NCI-H2081 treated with DMSO at 0.1 percent for 48 hours (cell line): ENCODE measurements around the gene TMEM207.
"Not testable (repeated sequence)": the region's sequence is repeated elsewhere in the genome, so short reads cannot be mapped to it uniquely, and the experiment has no call there.

Experiments used
- DNase-seq: peaks from one replicate; lab custom pipeline; 2025; lab: John Stamatoyannopoulos, UW

The TMEM207 gene

DNA sequence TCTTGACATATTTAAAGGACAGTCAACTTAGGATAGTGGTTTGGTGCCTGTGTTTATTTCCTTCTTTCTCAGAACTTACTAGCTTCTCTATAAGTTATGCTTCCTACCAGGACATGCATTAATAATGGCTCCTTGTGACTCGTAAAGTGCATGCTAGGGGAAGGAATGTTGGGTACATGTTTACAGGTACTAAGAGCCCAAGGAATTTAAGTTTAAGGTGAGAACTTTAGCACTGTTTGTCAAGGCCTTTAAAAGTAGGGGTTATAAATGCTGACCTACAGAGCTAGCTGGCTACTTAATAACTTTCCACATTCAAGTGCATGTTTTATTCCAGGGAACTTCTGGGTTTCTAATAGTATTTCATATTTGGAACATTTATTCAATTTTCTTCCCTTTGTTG lies at the start of gene TMEM207:
Gene TMEM207 (minus strand): TSS at position 101 of the 400 bp plus-strand sequence. CDS start 92 bp downstream, at position 9.
- DNase-seq: no peak

DNA sequence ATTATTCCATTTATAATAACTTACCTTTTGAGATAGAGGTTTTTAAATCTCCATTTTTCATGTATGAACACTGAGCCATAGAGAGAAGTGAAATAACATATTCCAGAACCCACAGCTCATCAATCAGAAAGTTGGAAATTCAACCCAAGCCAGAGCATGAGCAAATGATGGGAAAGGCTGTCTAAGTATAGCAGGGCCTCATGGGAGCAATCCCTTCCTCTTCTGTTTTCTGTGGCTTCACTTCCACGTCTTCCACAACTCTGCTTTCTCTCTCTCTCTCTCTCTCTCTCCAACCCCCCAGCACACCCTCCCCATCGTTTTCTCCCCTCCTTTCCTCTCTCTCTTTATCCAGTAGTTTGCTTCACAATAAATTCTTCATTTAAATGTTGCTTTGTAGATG lies 49.4 kb upstream of the TMEM207 start:
- DNase-seq: no peak

DNA sequence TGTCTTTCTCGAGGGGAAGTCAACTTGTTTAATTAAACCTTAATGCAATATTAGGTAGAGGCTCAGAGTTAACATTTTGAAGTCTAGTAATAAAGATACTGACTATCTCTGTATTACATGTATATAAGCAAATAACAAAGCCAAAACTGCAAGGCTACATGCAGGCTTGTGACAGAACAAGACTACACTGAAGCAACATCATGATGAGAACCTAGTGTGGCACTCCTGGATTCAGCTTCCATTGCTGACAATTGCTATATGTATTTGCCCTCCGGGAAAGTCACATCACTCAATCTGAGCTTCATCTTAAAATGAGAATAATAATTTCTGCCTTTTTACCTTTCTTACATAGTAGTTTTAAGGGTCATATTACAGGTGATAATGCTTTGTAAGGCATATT lies 48.6 kb upstream of the TMEM207 start:
- no peak for DNase-seq

DNA sequence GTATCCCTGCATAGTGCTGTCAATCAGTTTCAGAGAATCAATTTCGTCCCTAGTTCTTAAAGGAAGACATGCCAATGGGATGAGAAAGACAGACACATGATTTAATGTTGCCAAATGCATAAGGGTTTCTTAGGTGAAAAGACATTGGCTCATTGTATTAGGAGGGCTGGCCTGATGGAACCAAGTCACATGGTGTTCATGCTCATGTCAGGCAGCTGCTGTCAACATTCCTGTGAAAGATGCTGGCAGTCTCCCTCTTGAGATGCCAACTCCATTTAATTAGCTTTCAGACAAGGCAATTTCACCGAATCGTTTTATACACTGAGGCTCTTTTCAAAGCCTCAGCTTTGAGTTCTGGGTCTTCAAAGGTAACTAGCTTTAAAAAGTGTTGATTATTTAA lies 48.1 kb upstream of the TMEM207 start:
- DNase-seq: no peak

DNA sequence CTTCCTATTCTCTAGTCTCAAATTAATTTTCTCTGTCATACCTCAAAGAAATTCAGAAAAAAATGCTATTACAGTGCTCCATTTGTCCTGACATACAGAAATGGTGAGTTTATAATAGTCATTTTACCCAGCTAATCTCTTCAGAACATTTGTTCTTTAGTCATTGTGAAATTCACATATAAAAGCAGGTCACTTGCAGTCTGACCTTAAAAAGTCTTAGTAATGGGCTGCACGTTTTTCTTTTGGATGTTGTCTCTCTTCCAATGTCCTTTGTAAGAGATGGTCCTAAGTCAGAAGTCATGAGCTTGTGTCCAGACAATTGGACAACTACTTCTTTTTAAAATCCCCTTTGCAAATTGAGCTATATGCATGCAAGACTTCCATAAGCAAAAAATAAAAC lies 47.2 kb upstream of the TMEM207 start:
- DNase-seq: no peak

DNA sequence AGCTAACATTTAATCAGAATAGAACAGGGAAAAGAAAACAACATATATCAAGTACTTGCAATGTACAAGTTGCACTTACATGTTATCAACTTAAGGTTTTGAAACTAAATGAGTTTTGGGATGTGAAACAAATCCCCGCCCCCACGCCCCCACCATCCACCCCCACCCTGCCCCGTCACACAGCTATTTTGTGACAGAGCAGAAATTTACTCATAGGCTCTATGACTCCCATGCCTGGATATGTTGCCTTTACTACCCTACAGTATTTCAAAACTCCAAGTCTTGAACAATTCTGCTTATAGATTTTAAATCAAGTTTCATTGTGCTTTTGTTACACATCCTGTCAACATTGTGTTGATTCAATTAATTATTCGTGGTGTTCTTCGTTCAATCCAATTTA lies 46.1 kb upstream of the TMEM207 start:
- no peak for DNase-seq

DNA sequence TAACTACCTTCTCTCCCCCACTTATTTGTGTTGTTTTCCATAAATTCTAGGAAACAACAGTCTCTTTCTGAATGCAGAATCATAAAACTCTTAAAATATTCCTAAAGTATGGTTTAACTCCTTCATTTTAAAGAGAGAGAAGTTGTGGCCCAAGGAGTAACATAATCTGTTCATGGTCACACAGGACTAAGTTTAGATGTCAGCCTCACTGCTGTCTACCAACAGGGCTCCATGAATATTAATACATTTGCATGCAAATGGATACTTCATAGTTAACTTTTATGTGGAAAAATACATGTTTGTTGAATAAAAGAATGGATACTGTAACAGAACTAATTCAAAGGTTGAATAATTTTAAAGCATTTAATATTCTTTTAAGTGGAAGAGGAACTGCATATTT lies 45.7 kb upstream of the TMEM207 start:
- DNase-seq: no peak

DNA sequence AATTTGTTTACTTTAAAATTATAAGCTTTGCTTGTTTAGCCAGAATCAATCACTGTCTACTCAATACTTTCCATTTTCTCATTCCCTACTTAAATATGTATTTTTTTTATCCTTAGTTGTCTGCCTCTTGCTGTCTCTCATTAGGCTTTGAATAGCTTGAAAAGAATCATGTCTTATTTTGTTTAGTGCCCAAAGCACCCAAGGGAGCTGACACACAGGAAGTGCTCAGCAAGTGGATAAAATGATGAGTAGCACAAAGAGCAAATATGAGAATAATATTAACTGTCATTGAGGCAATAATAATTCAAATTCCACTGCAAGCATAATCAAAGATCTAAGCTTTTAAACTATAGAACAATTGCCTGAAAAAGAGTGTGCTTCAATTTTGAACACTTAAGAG lies 45.2 kb upstream of the TMEM207 start:
- no peak for DNase-seq

DNA sequence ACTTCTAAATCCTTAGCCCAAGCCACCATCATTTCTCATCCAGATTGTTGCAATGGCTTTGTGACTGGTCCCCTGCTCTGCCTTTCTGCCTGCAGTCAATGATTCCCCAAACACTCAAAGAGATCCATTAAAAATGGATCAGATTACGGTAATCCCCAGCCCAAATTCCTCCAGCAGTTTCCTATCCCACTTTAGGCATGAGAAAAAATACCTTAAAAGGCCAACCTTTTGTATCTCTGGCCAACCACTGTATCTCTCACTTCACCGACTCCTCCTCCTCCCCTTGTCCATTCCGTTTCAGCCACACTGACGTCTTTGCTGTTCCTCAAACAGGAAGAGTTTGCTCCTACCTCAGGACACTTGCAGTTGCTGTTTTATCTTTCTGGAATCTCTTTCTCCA lies 43.3 kb upstream of the TMEM207 start:
- DNase-seq: no peak

DNA sequence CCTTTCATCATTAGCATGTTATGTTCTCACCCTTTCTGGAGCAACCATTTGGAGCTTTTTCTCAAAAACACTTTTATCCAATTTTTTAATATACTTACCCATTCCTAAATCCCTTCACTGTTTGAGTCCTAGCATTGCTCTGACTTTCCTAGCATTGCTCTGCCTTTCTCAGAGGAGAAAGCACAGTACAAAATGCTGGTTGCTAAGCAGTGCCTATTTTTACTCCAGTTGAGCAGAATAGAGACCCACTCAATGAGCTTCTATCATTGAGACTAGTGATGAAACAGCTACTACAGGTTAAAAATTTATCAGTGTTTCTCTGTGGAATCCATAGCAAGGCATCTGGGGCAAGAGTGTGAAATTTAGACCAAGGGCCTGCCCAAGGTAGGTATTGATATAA lies 42.4 kb upstream of the TMEM207 start:
- no peak for DNase-seq

DNA sequence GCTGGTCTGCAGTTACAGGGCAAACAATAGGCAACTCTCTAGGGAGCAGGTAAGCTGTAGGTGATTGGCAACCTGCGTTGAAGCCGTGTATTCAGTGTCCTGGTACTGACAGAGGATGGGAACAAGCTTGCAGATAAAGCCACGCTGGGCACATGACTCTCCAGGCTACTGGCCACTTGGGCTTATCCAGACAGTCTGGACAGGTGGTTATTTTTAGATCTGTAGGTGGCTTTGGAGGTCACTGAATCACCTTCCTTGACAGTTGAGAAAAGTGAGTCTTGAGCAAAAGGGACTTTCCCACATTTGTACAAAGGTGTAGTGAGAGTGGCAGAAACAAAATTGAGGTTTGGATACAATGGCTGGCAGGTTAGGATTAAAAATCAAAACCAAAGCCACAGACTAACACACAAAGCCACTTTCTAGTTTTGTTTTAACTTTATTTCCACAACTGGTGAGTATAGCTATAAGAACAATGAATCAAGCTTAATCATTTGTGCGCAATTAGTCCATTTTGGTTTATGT lies 41.9 kb upstream of the TMEM207 start:
- DNase-seq: no peak

DNA sequence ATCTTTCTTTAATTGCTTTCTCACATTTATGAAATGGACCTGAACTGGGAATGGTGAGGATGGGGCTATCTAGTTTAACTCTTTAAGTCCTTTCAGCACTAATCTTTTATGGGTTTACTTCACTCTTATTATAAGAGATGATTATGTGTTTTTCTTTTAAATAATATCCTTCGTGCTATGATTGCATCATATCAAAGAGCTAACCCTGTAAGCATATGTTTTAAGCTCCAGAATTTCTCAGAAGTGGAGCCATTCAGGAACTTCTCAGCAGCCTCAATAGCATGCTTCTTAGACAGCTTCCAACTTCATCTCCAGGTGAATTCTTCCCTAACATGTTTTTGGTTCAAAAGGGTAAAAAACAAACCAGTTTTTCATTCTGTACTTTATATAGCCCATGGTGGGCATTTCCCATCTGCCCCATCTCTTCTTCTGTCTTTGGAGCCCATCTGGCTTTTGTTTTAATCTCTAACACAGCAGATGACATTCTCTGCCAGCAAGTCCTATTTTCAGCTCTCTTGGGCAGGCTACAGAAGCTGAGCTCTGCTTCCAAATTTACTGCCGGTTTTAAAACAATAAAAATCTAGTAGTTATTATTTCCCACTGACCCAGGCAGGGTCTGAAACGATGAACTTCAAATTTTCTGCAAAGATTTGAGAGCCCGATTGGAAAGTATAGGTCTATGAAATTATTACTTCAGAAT lies 37.4 kb upstream of the TMEM207 start:
- no peak for DNase-seq

DNA sequence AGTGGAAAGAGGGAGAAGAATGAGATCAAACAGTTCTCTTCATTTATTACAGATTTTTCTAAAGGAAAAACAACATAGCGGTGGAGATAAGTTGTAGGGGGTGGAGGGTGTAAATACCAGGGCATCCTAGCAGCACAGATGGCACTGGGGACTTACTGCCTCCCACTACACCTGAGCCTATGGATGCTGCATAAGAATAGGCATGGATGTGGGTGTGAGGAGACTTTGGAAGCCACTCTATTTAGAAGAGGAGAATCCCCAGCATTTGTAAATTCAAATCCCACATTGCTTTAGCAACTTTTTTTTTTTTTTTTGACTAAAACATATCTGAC lies 36.8 kb upstream of the TMEM207 start:
- no peak for DNase-seq

DNA sequence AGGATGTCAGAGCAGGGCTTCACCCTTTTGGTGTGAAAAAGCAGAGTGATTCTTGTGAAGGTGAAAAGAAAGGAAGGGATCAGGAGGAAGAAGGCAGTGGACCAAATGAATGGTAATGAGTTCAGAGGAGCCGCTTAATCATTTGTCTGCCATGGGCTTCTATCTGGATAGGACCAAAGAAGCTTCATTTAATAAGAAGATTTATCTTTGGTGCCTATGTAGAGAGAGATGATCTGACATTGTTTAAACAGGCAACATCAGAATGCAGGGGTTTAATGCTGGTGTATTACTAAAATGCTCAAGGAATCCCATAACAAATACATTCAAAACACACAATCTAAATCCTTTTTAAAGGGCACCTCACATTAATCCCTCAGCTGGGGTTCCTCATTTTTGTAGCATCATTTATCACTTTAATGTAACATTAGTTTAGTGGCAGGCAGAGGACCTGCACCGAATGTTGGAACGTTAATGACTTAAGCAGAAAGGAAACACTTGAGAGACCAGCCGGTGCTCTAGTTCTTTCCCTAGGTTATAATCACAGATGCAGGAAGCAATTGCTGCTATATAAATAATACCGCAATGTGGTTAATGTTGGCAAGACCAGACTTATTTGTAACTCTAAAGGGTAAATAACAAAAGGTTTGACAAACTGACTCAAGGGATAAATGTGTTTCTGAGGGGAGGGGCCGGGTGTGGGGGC lies 36.3 kb upstream of the TMEM207 start:
- no peak for DNase-seq

DNA sequence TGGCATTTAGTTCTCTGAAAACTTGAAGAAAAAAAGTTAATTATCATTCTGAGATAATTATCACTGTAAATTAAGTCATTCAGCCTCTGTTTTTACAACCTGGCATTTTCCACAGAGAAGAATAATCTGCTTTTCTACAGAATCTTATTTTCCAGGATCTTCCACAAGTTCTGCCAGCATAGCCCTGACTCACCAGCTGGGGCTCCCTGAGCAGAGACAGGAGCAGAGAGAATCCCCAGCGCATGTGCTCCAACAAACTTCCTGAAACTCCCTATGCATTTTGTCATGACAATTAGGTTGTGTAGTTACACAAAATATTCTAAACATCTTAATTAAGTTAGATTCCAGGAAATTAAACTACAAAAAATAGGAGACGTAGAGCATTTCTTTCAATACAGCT lies 32.1 kb upstream of the TMEM207 start:
- DNase-seq: no peak

DNA sequence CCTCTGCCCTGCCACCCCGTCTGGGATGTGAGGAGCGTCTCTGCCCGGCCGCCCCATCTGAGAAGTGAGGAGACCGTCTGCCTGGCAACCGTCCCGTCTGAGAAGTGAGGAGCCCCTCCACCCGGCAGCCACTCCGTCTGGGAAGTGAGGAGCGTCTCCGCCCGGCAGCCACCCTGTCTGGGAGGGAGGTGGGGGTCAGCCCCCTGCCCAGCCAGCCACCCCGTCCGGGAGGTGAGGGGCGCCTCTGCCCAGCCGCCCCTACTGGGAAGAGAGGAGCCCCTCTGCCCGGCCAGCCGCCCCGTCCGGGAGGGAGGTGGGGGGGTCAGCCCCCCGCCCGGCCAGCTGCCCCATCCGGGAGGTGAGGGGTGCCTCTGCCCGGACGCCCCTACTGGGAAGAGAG lies 23.6 kb upstream of the TMEM207 start:
- DNase-seq: not testable (repeated sequence)

DNA sequence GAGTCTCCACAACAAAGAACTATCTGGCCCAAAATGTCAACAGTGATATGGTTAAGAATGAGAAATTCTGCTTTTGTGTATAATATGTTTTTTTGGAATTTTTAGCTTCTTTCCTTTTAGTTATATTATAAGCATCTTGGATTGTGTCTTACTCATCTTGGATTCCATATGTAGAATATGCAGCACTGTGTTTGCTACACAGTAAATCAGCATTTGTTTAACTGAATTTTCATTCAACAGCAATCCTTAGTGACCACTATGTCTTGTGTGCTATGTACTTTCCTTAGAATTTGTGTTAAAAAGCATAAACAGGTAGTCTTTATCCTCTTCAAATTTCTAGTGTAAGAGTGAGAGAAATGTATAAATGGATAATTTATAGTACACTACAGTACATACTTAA lies 18.2 kb upstream of the TMEM207 start:
- no peak for DNase-seq

DNA sequence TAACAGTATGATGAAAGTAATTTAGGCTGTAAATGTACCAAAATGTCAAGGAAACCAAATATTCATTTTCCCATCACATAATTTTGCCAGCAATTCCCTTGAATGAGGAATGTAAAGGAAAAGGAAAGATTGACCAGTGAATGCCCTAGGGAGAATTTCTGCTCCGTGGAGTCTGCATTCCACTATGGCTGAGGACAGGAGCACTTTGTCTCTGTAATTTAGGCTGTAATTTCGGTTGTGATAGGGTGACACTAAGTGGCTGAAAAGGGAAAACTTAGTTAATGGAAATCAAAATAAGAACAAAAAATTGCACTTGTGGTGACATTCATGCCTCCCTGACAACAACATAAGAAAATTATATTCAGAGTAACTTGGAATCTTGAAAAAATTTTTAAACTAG lies 8.3 kb upstream of the TMEM207 start:
- DNase-seq: no peak

DNA sequence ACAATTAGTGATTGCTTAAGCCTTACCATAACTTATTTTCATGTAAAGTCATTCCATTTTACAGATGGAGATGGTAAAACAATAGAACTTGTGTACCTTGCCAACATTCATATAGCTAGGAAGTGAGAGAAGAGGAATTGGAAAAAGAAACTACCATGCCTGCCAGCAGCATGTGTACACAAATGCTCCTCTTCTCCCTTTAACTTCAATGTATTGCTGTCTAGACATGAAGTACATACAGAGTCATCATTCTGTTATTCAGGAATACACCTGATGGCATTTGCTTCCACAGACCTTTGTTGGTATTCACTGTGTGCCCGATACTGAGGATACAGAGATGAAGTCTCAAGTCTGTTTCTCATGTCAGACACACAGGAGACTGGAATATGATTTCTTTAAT lies 7.1 kb upstream of the TMEM207 start:
- DNase-seq: no peak

DNA sequence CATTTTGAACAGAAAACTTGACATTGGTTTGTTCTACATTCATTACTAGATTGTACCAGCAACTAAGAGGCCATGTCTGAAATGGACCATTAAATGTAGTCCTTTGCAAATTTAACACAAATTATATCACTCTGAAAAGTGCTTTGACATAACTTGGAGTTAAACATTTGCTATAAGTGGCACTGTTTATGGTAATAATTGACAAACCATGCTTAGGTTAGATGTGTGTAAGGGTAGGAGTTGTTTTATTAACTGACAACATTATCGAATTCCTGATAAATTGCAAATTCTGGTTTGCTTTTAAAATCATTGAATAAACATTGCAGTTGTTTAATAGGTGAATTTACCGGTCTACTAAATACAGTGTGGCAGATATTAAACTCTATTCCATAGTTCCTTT lies 6.1 kb upstream of the TMEM207 start:
- no peak for DNase-seq

DNA sequence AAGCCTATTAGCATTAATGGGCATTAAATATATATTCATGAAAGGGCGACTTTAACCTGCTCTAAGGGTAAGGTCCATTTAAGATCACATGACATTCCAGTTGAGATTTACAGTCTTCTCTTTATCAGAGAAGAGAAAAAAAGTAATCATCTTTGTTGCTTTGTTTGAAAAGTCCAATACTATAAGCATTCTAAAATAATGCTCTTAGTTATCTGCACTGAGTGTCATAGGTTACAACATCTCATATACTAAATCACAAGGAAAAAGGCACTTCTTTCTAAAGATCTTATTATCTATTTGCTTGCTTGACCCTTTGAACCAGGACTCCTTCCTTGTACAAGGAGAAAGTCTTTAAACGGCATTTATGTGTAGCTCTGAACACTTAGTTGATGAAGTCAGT lies 1.4 kb downstream of the TMEM207 start:
- DNase-seq: no peak

DNA sequence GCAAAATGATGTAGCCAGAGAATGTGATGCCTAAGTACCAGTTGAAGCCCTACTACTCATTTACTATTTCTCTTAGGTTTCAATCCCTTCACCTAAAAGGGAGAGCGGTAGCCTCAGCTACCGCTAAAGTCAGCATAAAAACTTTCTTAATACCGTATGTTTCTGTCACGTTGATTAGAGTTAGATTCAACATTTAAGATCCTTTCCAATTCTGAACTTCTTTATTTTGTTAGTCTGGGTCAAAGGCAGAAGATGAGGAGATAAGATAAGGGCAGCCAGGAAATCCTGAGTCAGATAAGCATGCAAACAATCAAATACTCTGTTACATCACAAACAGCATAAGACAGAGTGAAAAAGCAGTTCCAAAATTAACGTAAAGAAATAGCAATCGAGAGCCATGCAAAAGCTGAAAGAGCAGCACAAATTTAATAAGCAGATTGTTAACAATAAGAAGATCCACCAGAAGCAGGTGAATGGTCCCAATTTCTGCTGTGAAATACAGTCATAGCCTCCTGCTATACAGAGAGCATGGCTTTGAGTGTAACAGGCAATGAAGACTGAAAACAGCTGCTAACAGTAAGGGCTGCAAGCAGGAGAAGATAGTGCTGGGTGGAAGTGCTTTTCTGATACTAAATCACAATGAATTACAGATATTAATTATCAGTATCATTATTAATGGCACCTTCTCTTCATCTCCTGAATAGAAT lies 3.0 kb downstream of the TMEM207 start:
- no peak for DNase-seq

DNA sequence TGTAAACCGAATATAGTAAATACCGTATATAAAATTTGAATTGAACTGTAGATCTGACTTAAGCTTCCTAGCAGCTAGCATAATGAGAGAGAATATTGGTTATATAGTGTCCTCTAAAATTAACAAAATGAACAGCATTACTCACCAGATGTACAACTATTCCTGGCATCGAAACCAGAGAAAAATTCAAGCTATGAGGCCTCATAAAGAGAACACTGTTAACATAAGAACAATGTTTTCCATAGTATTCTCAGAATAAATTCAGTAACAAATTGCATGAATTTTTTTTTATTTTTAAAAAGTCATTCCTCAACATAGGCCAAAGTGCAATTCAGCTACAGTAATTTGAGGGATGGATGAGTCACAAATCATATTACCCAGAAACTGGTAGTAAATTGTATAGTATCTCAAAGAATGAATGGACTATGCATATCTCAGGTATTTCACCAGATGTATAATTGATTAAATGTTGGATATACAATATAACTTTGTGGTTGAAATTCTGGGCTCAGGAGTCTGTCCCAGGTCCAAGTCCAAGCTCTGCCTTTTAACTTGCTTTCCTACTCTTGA lies 5.0 kb downstream of the TMEM207 start:
- DNase-seq: no peak
